HUES48 (cell line): ENCODE data around the gene PTPRD.

Experiments
- H3K27ac ChIP-seq: one replicate; pipeline ENCODE4 v1.7.0; 2013; ENCODE audit warnings: low read depth, low read length, inconsistent platforms
- H3K27me3 ChIP-seq: 2 replicates; pipeline ENCODE4 v1.6.1; 2013; ENCODE audit warnings: mild to moderate bottlenecking, low read length; ENCODE audit not compliant: control insufficient read depth, insufficient read depth
- H3K36me3 ChIP-seq: 2 replicates; pipeline ENCODE4 v1.6.1; 2013; ENCODE audit warnings: low read length; ENCODE audit not compliant: control insufficient read depth, insufficient read depth
- H3K4me1 ChIP-seq: 2 replicates; pipeline ENCODE4 v1.6.1; 2013; ENCODE audit warnings: mild to moderate bottlenecking, low read length; ENCODE audit not compliant: control insufficient read depth, insufficient read depth
- H3K4me3 ChIP-seq: 2 replicates; pipeline ENCODE4 v1.5.1; 2013; ENCODE audit warnings: mild to moderate bottlenecking, low read depth, low read length
- H3K9ac ChIP-seq: 2 replicates; pipeline ENCODE4 v1.6.1; 2013; ENCODE audit warnings: mild to moderate bottlenecking, low read depth, low read length, moderate library complexity
- H3K9me3 ChIP-seq: 2 replicates; pipeline ENCODE4 v1.6.1; 2013; ENCODE audit warnings: low read length; ENCODE audit not compliant: control insufficient read depth, insufficient read depth

The PTPRD gene

DNA sequence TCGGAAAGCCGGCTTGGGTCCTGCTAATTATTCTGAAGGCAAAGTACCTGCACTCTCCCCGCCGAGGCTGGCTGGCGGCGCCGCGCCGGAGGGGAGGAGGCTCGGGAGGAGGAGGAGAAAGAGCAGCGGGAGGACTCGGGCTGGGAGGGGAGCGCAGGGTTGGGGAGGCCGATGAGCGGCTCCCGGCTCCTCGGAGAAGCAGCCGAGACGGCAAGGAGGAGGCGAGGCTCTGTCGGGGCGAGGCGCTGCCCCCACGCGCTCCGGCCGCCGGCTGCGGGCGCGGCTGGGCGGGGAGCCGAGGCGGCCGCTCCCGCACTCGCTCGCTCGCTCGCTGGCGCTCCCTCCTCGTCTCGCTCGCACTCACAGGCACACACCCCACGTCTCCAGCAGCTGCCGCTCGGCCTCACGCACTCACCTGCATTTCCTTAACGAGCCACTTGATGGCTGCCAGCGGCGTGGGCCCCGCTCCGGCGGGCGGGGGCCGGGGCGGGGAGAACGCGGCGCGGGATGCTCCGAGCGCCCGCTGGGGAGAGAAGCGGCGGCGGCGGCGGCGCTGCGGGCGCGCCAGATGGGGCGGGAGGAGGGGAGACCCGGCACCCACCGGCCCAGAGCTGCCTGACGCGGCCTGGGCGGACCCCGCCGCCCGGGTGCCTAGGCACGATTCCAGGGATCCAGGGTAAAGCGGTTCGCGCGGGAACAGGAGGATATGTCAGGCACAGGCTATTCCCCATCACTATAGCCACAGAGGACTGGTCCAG, at the start of gene PTPRD:
Gene PTPRD (minus strand): TSS at position 362 of the 758 bp plus-strand sequence.
- Histone ChIP-seq H3K36me3 (no peaks in the 10 kb centered on the region), H3K9ac (peak within 1 kb of the TSS; percentile 56), H3K27ac (peak within 1 kb of the TSS; percentile 37), H3K9me3 (no peaks in the 10 kb centered on the region), H3K4me1 (no peaks in the 10 kb centered on the region), H3K27me3 (peaks cover 42% of the 10 kb centered on the region), H3K4me3 (peak within 1 kb of the TSS; percentile 68)

DNA sequence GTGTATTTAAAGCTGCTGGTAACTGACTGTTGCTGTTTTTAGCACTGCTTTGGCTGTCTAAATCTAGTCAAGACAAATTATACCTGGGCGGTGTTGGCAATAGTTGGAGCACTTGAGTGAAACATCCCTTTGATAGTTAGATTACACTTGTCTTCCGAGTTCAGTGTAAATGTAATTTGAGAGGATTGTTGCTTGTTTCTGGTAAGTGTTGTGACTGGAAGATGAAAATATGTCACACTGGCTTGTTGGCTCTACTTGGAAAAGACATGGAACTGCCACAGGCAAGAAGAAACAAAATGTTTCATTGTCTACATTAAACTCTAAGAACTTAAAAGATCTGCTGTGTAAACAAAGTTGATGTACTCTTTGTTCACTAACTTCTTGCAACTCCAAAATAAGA, 49.2 kb upstream of the PTPRD start:
- Histone ChIP-seq H3K4me1 (no peaks in the 10 kb centered on the region), H3K4me3 (no peak overlapping the region), H3K9ac (no peak overlapping the region), H3K9me3 (no peaks in the 10 kb centered on the region), H3K27ac (no peak overlapping the region), H3K27me3 (no peaks in the 10 kb centered on the region), H3K36me3 (no peaks in the 10 kb centered on the region)

DNA sequence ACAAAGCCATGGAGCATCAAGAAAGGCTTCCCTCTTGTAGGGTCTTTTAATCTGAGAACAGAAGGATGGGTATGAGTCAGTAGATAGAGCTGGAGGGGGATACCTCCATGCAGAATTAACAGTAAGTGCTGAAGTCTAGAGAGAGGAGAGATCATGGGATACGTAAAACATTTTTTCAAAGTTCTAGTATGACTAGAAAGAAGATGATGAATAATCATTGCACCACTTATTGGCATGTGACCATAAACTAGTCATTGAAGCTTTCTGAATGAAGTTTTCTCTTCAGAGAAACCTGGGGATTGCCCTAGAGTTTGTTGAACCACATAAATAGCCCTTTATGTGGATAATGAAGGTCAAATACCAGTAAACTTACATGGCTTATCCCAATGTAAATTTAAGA, 48.6 kb upstream of the PTPRD start:
- Histone ChIP-seq H3K9me3 (no peaks in the 10 kb centered on the region), H3K9ac (no peak overlapping the region), H3K27me3 (no peaks in the 10 kb centered on the region), H3K4me3 (no peak overlapping the region), H3K36me3 (no peaks in the 10 kb centered on the region), H3K27ac (no peak overlapping the region), H3K4me1 (no peaks in the 10 kb centered on the region)

DNA sequence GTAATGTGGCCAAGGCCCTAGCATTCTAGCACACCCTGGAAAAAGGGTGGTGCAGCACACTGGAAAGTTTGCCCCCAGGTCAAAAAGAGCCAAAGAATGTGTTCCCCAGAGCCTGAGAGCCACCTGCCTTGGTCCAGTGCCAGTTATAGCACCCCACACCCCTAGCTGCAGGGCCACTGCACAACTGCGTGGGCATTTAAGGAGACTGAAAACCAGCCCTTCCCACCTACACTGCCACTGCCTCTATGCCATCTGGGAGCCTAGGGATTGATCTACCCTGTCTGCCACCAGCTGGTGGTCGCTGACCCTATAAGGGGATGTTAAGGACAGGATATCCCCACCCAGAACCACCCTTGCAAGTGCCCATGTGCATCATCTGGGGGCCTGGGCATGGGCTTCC, 38.2 kb upstream of the PTPRD start:
- Histone ChIP-seq H3K36me3 (no peaks in the 10 kb centered on the region), H3K9ac (no peak overlapping the region), H3K4me3 (no peak overlapping the region), H3K27me3 (no peaks in the 10 kb centered on the region), H3K27ac (no peak overlapping the region), H3K9me3 (no peaks in the 10 kb centered on the region), H3K4me1 (no peaks in the 10 kb centered on the region)

DNA sequence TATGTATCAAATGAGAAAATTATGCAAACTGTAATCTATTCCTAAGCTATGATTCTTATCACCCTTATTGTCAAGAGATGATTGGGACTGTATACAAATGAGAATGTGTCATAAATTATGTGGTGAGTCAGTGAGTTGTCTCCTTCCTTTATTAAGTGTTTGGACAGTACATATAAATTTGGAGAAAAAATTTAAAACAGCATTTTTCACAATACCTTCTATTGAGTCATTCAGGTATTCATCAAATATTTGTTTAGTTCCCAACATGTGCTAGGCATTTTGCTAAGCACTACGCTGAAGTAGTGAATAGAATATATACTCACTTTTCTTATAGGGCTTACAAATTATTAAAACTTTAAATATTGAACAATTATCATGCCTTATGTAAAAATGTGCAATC, 36.3 kb upstream of the PTPRD start:
- Histone ChIP-seq H3K4me3 (no peak overlapping the region), H3K9ac (no peak overlapping the region), H3K9me3 (no peaks in the 10 kb centered on the region), H3K4me1 (no peaks in the 10 kb centered on the region), H3K36me3 (no peaks in the 10 kb centered on the region), H3K27ac (no peak overlapping the region), H3K27me3 (no peaks in the 10 kb centered on the region)

DNA sequence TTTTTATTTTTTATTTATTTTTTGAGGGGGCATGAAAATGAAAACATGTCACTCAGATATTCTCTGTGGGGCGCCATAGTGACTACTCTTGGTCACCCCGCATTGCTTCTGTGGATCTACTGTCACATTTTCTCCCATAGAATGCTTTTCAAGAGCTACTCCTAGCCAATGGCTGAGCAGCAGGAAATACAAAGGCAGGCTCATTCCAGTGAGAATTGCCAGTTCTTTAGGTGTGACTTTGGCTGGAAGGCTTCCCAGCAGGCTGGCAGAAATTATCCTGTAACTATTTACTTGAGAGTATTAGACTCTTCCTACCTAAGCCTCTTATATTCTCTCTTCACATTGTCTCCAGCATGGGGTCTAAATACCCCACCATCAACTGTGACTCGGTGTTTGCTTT, 21.0 kb upstream of the PTPRD start:
- H3K4me1 ChIP-seq = no peaks in the 10 kb centered on the region
- no peaks in the 10 kb centered on the region for H3K9me3 ChIP-seq
- H3K9ac ChIP-seq = no peak overlapping the region
- H3K36me3 ChIP-seq = no peaks in the 10 kb centered on the region
- H3K4me3 ChIP-seq = no peak overlapping the region
- no peak overlapping the region for H3K27ac ChIP-seq
- H3K27me3 ChIP-seq = no peaks in the 10 kb centered on the region

DNA sequence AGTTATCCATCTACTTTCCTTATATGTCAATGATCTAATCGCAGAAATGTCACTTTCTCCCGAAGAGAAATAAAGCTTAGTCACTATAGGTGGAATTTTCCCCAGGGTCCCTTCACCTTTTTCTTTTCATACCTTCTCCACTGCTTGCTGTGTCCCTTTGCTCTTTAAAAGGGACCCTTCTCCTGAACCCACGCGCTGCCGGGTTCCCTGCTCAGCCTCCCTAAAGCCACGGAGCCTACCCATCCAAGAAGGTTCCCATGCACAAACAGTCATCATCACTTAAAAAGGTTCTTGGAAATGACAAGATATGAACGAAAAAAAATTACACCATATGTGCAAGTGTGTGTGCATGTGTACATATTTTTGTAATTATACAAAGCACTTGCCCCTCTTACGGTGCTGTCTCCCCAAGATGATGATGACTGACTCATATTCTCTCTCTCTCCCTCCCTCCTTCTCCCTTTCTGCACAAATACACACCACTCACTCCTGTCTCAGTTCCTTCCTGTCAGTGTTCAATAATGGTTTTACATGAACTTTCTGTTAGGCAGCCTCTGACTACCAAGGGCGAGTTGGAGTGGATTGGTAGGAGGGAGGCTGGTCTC, 1.5 kb upstream of the PTPRD start:
- Histone ChIP-seq H3K9me3 (no peaks in the 10 kb centered on the region), H3K36me3 (no peaks in the 10 kb centered on the region), H3K4me1 (no peaks in the 10 kb centered on the region), H3K9ac (no peak overlapping the region), H3K27me3 (peaks cover 42% of the 10 kb centered on the region), H3K4me3 (no peak overlapping the region), H3K27ac (no peak overlapping the region)

DNA sequence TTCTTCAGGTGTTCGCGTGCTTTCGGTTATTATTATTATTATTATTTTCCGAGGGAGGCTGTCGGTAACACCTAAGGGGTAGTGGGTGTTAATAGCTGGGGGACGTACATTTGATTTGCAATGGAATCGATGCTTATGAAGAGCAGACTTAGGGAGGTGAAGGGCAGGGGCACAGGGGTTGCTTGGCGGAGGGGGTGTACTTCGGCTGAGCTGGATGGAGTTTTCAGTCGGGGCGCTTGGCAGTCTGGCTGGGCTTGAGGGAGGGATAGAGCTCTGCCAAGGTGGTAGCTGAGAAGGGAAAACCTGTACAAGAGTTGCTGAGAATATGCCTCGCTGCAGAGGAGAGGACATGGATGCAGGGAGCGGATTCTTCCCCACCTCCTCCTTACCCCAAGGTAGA, 617 bp upstream of the PTPRD start:
- Histone ChIP-seq H3K4me3 (peak overlapping the region; percentile 68), H3K9me3 (no peaks in the 10 kb centered on the region), H3K27me3 (peaks cover 42% of the 10 kb centered on the region), H3K27ac (no peak overlapping the region), H3K36me3 (no peaks in the 10 kb centered on the region), H3K9ac (no peak overlapping the region), H3K4me1 (no peaks in the 10 kb centered on the region)

DNA sequence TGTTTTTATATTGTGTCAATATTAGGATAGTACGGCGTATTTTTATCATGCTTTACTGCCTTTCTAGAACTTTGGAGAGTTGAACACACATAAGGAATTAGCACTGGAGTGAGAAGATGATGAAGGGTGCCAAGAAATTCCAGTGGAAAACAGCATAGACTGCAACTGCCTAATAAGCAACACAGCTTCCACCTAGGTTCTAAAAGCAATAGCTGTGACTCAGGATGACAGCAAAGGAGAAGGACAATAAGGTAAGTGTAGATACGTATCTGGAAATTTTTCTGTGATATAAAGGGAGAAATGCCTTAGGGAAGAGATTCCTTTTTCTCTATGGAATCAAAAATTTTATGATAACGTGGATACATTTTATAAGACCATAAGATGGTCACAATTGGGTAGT, 7.4 kb downstream of the PTPRD start:
- Histone ChIP-seq H3K4me3 (no peak overlapping the region), H3K27me3 (no peaks in the 10 kb centered on the region), H3K36me3 (no peaks in the 10 kb centered on the region)

DNA sequence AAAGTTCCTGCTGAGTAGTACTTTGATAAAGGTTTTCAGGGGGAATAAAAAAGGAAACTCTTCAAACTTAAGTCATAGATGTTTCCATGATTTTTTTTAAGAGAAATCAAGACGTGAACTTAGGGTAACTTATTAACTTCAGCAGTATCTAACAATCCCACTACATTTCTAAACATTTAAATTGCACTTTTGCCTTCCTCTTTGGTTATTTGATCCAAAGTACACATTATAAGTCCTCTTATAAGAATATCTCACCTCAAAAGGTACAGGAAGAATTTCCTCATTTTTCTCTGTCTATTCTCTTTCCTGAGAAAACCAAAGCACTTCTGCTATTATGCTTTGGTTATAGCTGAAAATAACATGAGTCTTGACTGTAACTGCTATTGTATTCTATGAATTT, 7.9 kb downstream of the PTPRD start:
- Histone ChIP-seq H3K27me3 (no peaks in the 10 kb centered on the region), H3K9me3 (no peaks in the 10 kb centered on the region), H3K9ac (no peak overlapping the region), H3K4me1 (no peaks in the 10 kb centered on the region), H3K27ac (no peak overlapping the region), H3K36me3 (no peaks in the 10 kb centered on the region), H3K4me3 (no peak overlapping the region)

More for the DNA sequence above, 7.4 kb downstream of the PTPRD start:
- no peak overlapping the region for H3K9ac ChIP-seq
- H3K27ac ChIP-seq = no peak overlapping the region
- H3K4me1 ChIP-seq = no peaks in the 10 kb centered on the region
- H3K9me3 ChIP-seq = no peaks in the 10 kb centered on the region

DNA sequence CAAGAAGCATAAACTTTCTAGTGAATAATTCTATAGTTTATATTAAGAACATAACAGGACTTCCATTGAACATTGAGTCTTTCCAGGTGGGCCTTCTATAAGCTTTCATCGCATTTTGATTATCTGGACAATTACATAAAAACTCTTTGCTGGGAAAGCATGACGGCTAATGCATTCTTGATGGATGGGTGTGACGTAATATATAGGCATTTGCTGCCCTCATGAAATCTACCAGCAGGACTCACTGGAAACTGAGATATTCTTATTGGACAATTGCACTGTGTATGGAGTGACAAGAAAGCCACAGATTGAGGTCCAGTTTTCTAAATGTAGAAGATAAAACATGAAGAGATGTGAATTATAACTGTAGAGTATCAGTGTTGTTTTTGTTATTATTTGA, 15.0 kb downstream of the PTPRD start:
- no peak overlapping the region for H3K27ac ChIP-seq
- H3K4me3 ChIP-seq = no peak overlapping the region
- H3K36me3 ChIP-seq = no peaks in the 10 kb centered on the region
- H3K27me3 ChIP-seq = no peaks in the 10 kb centered on the region
- no peaks in the 10 kb centered on the region for H3K9me3 ChIP-seq
- no peaks in the 10 kb centered on the region for H3K4me1 ChIP-seq
- H3K9ac ChIP-seq = no peak overlapping the region
